Measurements from ENCODE around the gene OR5AN1.

DNA sequence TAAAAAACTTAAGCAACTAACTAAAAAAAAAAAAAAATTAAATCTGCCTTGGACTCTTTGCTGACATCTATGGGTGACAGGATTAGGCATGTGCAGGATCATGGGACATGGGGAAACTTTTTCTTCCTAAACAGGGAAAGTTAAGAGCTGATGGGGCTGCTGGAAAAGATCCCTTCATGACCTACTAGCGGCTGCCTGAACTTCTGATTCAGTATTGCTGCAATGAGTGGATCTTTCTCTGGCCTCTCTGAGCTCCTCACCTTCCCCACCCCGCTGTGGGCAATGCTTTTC is 42.5 kb downstream of the OR5AN1 start:
- TF ChIP-seq, protein P1, sequence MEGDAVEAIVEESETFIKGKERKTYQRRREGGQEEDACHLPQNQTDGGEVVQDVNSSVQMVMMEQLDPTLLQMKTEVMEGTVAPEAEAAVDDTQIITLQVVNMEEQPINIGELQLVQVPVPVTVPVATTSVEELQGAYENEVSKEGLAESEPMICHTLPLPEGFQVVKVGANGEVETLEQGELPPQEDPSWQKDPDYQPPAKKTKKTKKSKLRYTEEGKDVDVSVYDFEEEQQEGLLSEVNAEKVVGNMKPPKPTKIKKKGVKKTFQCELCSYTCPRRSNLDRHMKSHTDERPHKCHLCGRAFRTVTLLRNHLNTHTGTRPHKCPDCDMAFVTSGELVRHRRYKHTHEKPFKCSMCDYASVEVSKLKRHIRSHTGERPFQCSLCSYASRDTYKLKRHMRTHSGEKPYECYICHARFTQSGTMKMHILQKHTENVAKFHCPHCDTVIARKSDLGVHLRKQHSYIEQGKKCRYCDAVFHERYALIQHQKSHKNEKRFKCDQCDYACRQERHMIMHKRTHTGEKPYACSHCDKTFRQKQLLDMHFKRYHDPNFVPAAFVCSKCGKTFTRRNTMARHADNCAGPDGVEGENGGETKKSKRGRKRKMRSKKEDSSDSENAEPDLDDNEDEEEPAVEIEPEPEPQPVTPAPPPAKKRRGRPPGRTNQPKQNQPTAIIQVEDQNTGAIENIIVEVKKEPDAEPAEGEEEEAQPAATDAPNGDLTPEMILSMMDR (IDR thresholded peaks at IDR 0.05; ENCODE audit: low read depth, low read length): no peak
- TF ChIP-seq EZH2phosphoT487 (IDR thresholded peaks at IDR 0.05; ENCODE audit: low read depth): no peak

All from OCI-LY3 (cell line).